HG02678 (cell line): ENCODE data around the gene CD93.

ENCODE experiments used
- ATAC-seq: cut with Tn5 transposase; IDR thresholded peaks from one replicate; pipeline ENCODE4 v1.9.1; 2021; ENCODE audit warnings: mild to moderate bottlenecking, moderate library complexity; ENCODE audit not compliant: unreplicated experiment

Gene CD93

GRCh38 chr20:23100720-23101107 is 14.6 kb upstream of the CD93 start:
- ATAC-seq = no peak

DNA sequence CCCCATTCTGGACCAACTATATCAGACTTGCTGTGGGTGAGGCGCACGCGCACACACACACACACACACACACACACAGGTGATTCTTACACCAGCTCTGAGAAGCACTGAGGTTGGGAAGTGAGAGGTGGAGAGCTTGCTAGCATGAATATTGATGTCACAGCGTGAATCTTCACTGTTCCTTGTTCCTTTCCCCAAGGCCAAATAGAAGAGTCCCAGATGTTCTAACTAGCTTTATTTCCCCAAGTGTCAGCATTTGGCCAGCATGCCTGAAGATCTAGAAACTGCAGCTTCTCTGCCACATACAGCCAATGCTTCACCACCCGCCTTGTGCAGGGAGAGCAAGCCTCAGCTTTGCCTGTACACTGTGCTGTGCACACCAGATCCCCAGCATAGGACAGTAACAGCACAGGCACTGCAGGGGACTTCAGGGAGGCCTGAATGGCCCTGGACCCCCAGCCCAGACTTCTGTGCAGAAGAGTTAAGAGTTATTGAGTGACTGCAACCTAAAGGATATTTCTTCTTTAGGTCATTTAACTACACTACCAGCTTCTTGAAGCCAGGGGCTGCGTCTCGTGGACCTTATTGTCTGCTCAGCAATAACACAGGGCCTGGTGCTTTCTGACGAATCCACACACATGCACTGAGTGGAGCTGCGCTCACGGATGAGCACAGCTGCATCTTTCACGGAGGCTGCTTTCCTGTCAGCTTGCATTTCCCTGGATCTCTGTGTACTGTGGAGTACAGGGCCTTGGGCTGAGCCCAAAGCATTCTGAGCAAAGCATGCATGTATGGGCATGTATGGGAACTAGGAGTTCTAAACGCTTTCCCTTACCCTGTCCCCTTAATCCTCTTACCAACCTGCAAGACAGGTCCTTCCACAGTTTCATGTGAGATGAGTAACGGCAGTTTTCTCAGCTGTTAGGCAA is 13.9 kb upstream of the CD93 start:
- ATAC-seq = no peak

DNA sequence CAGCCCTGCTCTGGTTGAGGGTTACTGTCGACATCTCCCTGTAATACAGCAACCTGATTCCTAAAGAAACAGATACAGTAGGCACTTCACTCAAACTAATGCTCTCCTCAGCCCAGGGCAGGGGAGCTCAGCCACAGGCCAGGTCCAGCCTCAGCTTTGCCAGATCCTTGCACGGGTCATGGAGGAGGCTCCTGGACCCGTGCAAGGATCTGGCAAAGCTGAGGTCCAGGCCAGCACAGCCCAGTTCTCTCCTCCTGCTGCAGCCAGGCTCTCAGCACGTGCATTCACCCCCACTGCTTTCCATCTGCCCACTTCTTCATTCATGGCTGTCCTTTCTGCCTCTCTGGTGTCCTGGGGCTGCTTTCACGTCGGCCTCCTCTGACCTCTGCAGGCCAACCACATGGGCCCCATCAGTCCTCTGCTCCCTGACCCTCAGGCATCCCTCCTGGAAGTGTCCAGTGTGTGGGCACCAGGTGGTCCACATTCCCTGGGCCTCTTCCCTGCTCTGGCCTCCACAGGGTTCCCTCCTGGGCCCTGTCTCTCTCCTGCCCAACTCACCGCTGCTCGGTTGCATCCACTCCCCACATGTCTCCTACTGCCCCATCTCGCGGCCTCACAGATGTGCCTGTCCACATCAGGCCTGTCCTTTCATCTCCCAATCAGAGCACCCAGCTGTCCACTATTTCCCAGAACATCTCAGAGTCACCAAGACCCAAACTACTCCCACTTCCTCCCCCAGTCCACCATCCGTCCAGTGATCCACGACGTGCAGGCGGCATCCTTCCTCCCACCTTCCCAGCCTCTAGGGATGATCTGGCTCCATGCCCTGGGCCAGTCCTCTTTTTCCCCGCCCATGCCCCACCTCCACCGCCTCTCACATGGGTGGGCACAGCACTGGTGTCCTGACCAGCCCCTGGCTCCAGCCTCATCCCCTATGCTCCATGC is 11.8 kb upstream of the CD93 start:
- no peak for ATAC-seq

- ATAC-seq = no peak
Measured at GRCh38 chr20:23096986-23097520, 10.9 kb upstream of the CD93 start.

DNA sequence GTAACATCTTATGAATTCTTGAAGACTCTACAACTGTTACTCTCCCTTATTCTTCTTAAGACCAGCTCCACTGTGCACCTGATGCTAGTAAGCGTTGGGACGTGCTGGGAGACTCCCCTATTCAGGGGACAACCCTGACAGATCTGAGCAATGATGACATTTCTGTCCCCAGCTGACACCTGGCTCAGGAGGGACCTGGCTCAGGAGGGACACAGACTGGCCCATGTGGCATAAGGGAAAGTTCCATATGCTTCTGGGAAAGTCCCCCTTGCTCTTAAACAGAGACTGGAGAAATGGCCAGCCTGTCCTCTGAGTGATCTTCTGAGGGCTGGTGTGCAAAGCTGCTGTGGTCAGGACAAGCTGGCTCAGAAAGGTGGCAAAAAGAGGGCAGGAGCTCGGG is 10.0 kb upstream of the CD93 start:
- no peak for ATAC-seq

- no peak for ATAC-seq
Measured at GRCh38 chr20:23095499-23095898, 9.4 kb upstream of the CD93 start.

- ATAC-seq = no peak
Measured at GRCh38 chr20:23094927-23095326, 8.8 kb upstream of the CD93 start.

- no peak for ATAC-seq
Measured at GRCh38 chr20:23094213-23094896, 8.2 kb upstream of the CD93 start.

GRCh38 chr20:23093613-23094012 is 7.5 kb upstream of the CD93 start:
- no peak for ATAC-seq

DNA sequence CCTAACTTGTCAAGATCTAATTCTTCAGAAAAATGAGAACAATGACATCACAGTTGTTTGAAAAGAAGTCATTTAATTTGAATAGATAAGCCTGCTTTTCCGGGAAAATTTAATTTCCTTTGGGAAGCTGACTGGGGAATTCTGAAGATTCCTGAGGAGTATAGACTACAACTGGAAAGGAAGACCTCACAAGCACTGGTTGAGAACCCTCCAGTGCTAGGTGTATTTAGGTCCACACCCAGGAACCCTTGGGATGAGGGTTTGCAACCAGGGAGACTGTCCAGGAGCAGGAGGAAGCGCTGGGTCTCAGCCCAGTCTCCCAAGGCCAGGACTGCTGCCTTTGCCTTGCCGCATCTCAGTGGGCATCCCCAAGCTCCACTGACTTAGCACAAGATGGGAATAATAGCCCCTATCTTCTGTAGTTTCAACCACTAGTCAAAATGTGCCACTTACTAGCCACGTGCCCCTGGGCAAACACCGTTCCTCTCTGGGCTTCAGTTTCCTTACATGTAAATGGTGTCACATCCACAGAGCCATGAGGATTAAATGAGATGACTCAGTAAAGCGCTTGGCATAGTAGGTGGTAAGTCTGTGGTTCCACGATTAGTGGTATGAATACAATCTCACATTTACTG is 6.9 kb upstream of the CD93 start:
- no peak for ATAC-seq

- ATAC-seq = no peak
Measured at GRCh38 chr20:23092384-23092756, 6.2 kb upstream of the CD93 start.

DNA sequence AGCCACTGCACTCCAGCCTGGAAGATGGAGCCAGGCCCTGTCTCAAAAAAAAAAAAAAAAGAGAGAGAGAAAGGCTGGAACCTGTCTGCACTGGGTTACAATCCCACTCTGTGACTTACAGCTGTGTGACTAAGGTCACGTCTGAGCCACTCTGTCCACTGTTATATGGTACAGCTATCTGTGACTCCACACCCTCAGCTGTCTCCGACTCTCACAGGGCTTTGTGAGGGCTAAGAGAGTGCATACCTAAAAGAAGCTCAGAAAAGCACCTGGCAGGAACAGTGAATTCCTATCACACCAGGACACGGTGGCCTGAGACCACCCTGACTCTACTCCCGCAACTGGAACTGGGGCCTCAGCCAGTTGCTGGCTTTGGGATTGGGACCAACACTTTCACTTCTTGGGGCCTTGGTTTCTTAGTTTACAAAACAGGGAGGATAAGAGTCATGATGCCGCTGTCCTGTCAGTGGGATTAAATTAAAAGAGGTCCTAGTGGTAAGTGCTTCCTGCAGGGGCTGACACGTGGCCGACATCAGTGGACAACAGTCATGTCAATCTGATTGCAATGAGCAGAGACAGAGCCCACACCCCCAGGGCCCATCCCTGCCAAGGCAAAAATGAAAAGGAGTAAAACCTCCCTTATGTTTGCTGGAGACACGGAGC is 5.7 kb upstream of the CD93 start:
- no peak for ATAC-seq

DNA sequence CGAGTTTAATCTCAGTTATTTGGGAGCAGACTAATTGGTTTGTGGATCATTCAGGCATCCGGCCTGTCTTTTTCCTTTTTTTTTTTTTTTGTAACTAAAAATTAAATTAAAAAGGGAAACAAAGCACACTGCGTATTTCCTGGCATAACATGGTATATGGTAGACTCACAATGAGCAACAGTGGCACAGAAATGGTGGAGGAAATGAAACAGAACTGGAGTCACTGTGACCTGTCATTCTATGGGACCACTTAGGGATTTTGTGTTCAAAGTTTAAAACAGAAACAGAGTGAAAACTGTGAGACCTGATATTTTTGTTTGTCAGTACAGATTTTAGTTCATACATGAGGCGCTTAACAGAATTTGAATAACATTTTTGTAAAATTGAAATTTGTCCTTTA is 4.8 kb upstream of the CD93 start:
- no peak for ATAC-seq

GRCh38 chr20:23090147-23090546 is 4.0 kb upstream of the CD93 start:
- no peak for ATAC-seq

GRCh38 chr20:23088866-23089265 is 2.7 kb upstream of the CD93 start:
- ATAC-seq = no peak

DNA sequence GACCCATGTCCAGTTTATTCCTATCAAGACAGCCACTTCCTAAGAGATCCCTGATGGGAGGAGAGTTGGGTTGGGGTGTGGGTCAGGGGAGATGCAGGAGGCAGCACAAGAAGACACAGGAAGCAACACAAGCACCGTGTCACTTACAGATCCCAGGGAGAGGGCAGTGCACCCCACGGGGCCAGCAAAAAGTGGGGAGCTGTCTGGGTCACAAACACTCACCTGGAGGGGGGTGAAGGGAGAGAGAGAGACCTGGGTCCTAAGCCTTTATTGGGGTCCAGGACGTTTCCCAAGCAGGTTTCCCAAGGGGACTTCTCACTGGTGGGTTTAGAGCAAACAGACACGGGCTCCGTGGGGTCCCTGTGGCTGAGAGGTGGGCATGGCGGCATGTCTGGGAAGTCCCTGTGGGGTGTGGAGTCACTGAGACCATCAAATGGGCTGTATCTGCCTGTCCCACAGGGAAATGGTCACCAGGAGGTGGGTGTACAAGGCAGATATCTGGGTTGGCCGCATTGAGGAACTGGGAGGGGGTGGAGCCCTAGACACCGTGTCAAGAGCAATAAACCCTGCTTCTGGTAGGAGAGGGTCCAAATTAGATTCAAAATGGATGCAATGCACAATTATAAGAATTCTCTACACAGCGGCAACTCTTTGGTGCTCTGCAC is 1.6 kb upstream of the CD93 start:
- no peak for ATAC-seq

GRCh38 chr20:23086931-23087411 is 847 bp upstream of the CD93 start:
- no peak for ATAC-seq

GRCh38 chr20:23085436-23086055 is 578 bp downstream of the CD93 start:
- no peak for ATAC-seq

DNA sequence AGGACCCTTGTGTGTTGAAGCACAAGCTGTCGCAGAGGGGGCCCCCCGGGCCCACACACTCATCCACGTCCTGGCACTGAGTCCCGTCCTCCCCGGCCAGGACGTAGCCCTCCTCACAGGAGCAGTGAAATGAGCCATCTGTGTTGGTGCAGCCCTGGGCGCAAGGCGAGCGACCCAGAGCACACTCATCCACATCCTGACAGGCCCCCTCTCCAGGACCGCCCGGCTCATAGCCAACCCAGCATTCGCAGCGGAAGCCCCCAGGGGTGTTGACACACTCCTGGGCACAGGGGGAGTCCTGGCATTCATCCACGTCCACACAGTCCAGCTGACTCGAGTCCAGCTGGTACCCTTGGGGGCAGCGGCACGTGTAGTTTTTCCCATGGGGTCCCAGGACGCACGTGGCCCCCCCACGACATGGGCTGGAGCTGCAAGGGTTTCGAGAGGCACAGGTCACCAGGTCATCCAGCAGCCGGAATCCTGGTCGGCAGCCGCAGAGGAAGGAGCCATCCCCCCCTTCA is 1.2 kb downstream of the CD93 start:
- no peak for ATAC-seq
